BLaER1 (cell line): Measurements from ENCODE around the gene USP49.

ENCODE experiments used
- H3K27ac ChIP-seq: shearing (Covaris generic); formaldehyde crosslinking; 2 replicates; pipeline ENCODE4 v1.8.1; 2022
- H3K27me3 ChIP-seq: shearing (Covaris generic); formaldehyde crosslinking; 2 replicates; pipeline ENCODE4 v1.8.1; 2022
- H3K36me3 ChIP-seq: shearing (Covaris generic); formaldehyde crosslinking; 2 replicates; pipeline ENCODE4 v1.8.1; 2022
- H3K4me1 ChIP-seq: shearing (Covaris generic); formaldehyde crosslinking; 2 replicates; pipeline ENCODE4 v1.8.1; 2022
- H3K4me2 ChIP-seq: shearing (Covaris generic); formaldehyde crosslinking; 2 replicates; pipeline ENCODE4 v1.8.1; 2022
- H3K4me3 ChIP-seq: shearing (Covaris generic); formaldehyde crosslinking; 2 replicates; pipeline ENCODE4 v1.8.1; 2022
- H3K9ac ChIP-seq: shearing (Covaris generic); formaldehyde crosslinking; 2 replicates; pipeline ENCODE4 v1.8.1; 2022
- H3K9me3 ChIP-seq: shearing (Covaris generic); formaldehyde crosslinking; 2 replicates; pipeline ENCODE4 v1.8.1; 2022
- H4K20me1 ChIP-seq: shearing (Covaris generic); formaldehyde crosslinking; 2 replicates; pipeline ENCODE4 v1.8.1; 2022
- Cebpa-rat ChIP-seq: shearing (Covaris generic); IDR thresholded peaks from 2 replicates; pipeline ENCODE4 v1.8.1; 2022

The USP49 gene

DNA sequence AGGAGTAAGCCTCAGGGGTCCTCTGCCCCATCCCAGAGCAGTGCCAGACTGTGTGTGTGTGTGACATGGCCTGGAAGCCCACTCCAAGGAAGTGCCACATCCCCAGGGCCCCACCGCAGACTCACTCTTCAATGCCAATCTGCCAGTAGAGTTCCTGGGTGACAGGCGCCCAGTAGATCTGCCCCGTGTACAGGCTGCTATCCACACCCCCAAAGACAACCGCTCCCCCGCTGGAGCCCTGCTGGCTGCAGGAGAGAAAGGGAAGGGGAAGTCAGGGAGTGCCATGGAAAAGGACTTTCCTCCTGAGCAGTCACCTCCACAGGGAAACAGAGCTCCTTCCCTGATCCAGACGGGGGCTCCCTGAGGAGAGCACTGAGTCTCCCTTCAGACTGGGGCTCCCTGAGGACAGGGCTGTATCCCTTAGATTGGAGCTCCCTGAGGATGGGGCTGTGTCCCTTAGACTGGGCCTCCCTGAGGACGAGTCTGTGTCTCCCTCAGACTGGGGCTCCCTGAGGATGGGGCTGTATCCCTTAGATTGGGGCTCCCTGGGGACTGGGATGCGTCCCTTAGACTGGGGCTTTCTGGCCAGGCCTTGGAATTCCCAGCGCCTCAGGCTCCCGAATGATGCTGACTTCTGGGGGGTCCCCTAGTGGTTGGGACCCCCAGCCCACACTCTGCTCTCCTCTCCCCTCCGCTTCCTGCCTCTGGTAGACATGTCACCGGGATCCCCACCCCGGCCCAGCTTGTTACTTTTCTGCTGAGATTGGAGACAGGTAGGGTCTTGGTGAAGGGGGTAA lies 154.6 kb downstream of the USP49 start:
- Histone ChIP-seq H3K27ac (no peak overlapping the region), H4K20me1 (no peaks in the 10 kb centered on the region), H3K9ac (no peak overlapping the region), H3K9me3 (no peaks in the 10 kb centered on the region), H3K4me3 (no peak overlapping the region), H3K36me3 (no peaks in the 10 kb centered on the region), H3K4me2 (no peak overlapping the region), H3K27me3 (no peaks in the 10 kb centered on the region), H3K4me1 (peaks cover 23% of the 10 kb centered on the region)
- TF ChIP-seq Cebpa-rat = no peak
